HepG2 (cell line): ENCODE data around the gene NAV2. TPM values are rescaled to one million over a fixed set of nuclear protein-coding genes. Genes with fewer than 3 reads are reported as not detected.

ENCODE experiments used
- ETV6 ChIP-seq: sonication (generic); formaldehyde crosslinking; conservative IDR thresholded peaks from 2 replicates; pipeline ENCODE4 v1.4.0; 2020; ENCODE audit warnings: missing genetic modification reagents
- HNF4G ChIP-seq, 2 experiments: sonication (generic) in 1 of 2; formaldehyde crosslinking in 1 of 2; IDR thresholded peaks; 2 replicates each; pipeline versions ENCODE4 v1.4.0 to v1.6.1; 2011 to 2020; ENCODE audit warnings: borderline replicate concordance in 2 of 2, low read depth in 2 of 2, mild to moderate bottlenecking in 2 of 2, low read length in 1 of 2, missing genetic modification reagents in 1 of 2, moderate library complexity in 1 of 2
- IKZF4 ChIP-seq: sonication (generic); formaldehyde crosslinking; IDR thresholded peaks from 2 replicates; pipeline ENCODE4 v1.5.1; 2020; ENCODE audit warnings: borderline replicate concordance, mild to moderate bottlenecking, low read depth, missing genetic modification reagents; ENCODE audit errors: not compliant biosample characterization
- SMAD3 ChIP-seq: sonication (generic); formaldehyde crosslinking; IDR thresholded peaks from 2 replicates; pipeline ENCODE4 v1.4.0; 2020; ENCODE audit warnings: missing genetic modification reagents
- SMARCE1 ChIP-seq: fragments of 450-650 bp; IDR thresholded peaks from 2 replicates; pipeline ENCODE4 v1.6.1; 2017; ENCODE audit warnings: borderline replicate concordance
- polyA plus RNA-seq, 8 experiments: library from polyadenylated mRNA; depleted of rRNA in 3 of 8; stranded (reverse) in 7 of 8; unstranded in 1 of 8; fragments of >200 nt; fragmentation: Illumina TruSeq in 4 of 8; extraction: Trizol in 4 of 8; gene quantifications; 2 replicates each; pipeline versions ENCODE4 v1.2.1 to v1.2.3, GENCODE V29; 2011 to 2016; ENCODE audit warnings: low read depth in 4 of 8, missing spikeins in 1 of 8, mixed read lengths in 1 of 8; ENCODE audit not compliant: insufficient read depth in 1 of 8
- total RNA-seq, 5 experiments: library from RNA; depleted of rRNA; stranded (reverse); fragments of >200 nt; fragmentation: Illumina TruSeq; extraction: Trizol; gene quantifications; 2 replicates each; pipeline ENCODE4 v1.2.3, GENCODE V29; 2016; ENCODE audit warnings: low read depth in 1 of 5
- TF ChIP-seq, protein P1 (sequence below): sonication (generic); formaldehyde crosslinking; IDR thresholded peaks from 2 replicates; pipeline ENCODE4 v1.9.0; 2021; ENCODE audit warnings: missing genetic modification reagents, mild to moderate bottlenecking, borderline replicate concordance
- TF ChIP-seq, protein P2 (sequence below), 2 experiments: sonication (generic) in 1 of 2; formaldehyde crosslinking in 1 of 2; IDR thresholded peaks; 2 replicates each; pipeline versions ENCODE4 v1.6.1 to v1.9.0; 2014 to 2022; ENCODE audit warnings: antibody characterized with exemption in 1 of 2, borderline replicate concordance in 1 of 2, inconsistent platforms in 1 of 2, low read depth in 1 of 2, missing genetic modification reagents in 1 of 2

The NAV2 gene
- total and polyA plus RNA-seq, 2 of the 13 experiments (the other 11 are each of a cell fraction or from before 2014, with no cell fraction given) = 9.3 to 34.6 TPM

GRCh38 chr11:19873730-19874129 is 161.1 kb downstream of the NAV2 start (continued):
- TF ChIP-seq, protein P1, sequence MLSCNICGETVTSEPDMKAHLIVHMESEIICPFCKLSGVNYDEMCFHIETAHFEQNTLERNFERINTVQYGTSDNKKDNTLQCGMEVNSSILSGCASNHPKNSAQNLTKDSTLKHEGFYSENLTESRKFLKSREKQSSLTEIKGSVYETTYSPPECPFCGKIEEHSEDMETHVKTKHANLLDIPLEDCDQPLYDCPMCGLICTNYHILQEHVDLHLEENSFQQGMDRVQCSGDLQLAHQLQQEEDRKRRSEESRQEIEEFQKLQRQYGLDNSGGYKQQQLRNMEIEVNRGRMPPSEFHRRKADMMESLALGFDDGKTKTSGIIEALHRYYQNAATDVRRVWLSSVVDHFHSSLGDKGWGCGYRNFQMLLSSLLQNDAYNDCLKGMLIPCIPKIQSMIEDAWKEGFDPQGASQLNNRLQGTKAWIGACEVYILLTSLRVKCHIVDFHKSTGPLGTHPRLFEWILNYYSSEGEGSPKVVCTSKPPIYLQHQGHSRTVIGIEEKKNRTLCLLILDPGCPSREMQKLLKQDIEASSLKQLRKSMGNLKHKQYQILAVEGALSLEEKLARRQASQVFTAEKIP (CRISPR knock-in tag) = no peak
- TF ChIP-seq SMARCE1 (no peak), IKZF4 (CRISPR knock-in tag) (no peak), ETV6 (CRISPR knock-in tag) (no peak), HNF4G (IDR thresholded peaks at IDR 0.05; ENCODE audit: borderline replicate concordance, low read depth, low read length) (no peak), HNF4G (CRISPR knock-in tag; IDR thresholded peaks at IDR 0.05; ENCODE audit: borderline replicate concordance, low read depth) (no peak), SMAD3 (no peak)
- TF ChIP-seq, protein P2, sequence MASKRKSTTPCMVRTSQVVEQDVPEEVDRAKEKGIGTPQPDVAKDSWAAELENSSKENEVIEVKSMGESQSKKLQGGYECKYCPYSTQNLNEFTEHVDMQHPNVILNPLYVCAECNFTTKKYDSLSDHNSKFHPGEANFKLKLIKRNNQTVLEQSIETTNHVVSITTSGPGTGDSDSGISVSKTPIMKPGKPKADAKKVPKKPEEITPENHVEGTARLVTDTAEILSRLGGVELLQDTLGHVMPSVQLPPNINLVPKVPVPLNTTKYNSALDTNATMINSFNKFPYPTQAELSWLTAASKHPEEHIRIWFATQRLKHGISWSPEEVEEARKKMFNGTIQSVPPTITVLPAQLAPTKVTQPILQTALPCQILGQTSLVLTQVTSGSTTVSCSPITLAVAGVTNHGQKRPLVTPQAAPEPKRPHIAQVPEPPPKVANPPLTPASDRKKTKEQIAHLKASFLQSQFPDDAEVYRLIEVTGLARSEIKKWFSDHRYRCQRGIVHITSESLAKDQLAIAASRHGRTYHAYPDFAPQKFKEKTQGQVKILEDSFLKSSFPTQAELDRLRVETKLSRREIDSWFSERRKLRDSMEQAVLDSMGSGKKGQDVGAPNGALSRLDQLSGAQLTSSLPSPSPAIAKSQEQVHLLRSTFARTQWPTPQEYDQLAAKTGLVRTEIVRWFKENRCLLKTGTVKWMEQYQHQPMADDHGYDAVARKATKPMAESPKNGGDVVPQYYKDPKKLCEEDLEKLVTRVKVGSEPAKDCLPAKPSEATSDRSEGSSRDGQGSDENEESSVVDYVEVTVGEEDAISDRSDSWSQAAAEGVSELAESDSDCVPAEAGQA (IDR thresholded peaks at IDR 0.05; ENCODE audit: low read depth) = no peak
- TF ChIP-seq, protein P2 (CRISPR knock-in tag; IDR thresholded peaks at IDR 0.05; ENCODE audit: borderline replicate concordance) = no peak
- TF ChIP-seq, all 625 proteins: peak for 0
